Endodermal cell (in vitro differentiated cells): ENCODE results near the gene ZBTB20. TPM values are rescaled to one million over a fixed set of nuclear protein-coding genes. Genes with fewer than 3 reads are reported as not detected.

Source experiments
- DNase-seq: peaks from one replicate; pipeline ENCODE4 v3.0.0-alpha.2; 2017
- H3K27ac ChIP-seq: 2 replicates; pipeline ENCODE4 v1.5.1; 2013; ENCODE audit warnings: mild to moderate bottlenecking, low read depth, low read length, moderate library complexity
- H3K27me3 ChIP-seq: 2 replicates; pipeline ENCODE4 v1.6.1; 2013; ENCODE audit warnings: mild to moderate bottlenecking, low read length, moderate library complexity; ENCODE audit not compliant: insufficient read depth, control insufficient read depth, poor library complexity, severe bottlenecking
- H3K36me3 ChIP-seq: 2 replicates; pipeline ENCODE4 v1.7.0; 2013; ENCODE audit warnings: mild to moderate bottlenecking, low read length, moderate library complexity; ENCODE audit not compliant: control insufficient read depth, insufficient read depth
- H3K4me1 ChIP-seq: one replicate; pipeline ENCODE4 v1.7.0; 2013; ENCODE audit warnings: low read length; ENCODE audit not compliant: control insufficient read depth, insufficient read depth
- H3K4me3 ChIP-seq: 2 replicates; pipeline ENCODE4 v1.5.1; 2013; ENCODE audit warnings: mild to moderate bottlenecking, low read length, moderate library complexity
- H3K9ac ChIP-seq: 2 replicates; pipeline ENCODE4 v1.6.1; 2013; ENCODE audit warnings: mild to moderate bottlenecking, low read length, moderate library complexity; ENCODE audit not compliant: poor library complexity, severe bottlenecking; ENCODE audit errors: extremely low read depth
- H3K9me3 ChIP-seq: 2 replicates; pipeline ENCODE4 v1.6.1; 2013; ENCODE audit warnings: mild to moderate bottlenecking, low read length, moderate library complexity; ENCODE audit not compliant: control insufficient read depth
- H3K27ac Mint-ChIP-seq: 2 replicates; pipeline ENCODE4 v1.8.0; 2020; ENCODE audit warnings: mixed read lengths
- H3K27me3 Mint-ChIP-seq: 2 replicates; pipeline ENCODE4 v1.8.0; 2021; ENCODE audit warnings: mild to moderate bottlenecking, mixed read lengths; ENCODE audit not compliant: insufficient read depth
- H3K36me3 Mint-ChIP-seq: 2 replicates; pipeline ENCODE4 v1.8.0; 2020; ENCODE audit warnings: low read depth, mixed read lengths
- H3K4me1 Mint-ChIP-seq: 2 replicates; pipeline ENCODE4 v1.8.0; 2020; ENCODE audit warnings: mixed read lengths
- H3K4me3 Mint-ChIP-seq: 2 replicates; pipeline ENCODE4 v1.8.0; 2020; ENCODE audit warnings: mild to moderate bottlenecking, moderate library complexity, mixed read lengths
- H3K9me3 Mint-ChIP-seq: 2 replicates; pipeline ENCODE4 v1.8.0; 2020; ENCODE audit warnings: mild to moderate bottlenecking, mixed read lengths
- WGBS, 2 experiments: methylation state at CpG; one replicate each; pipeline versions ENCODE4 v1.1.5 to v1.1.7; 2013; ENCODE audit warnings: missing lambda C conversion rate in 2 of 2, mixed read lengths in 1 of 2; ENCODE audit not compliant: insufficient coverage in 1 of 2, insufficient read length in 1 of 2; 5-methylcytosine and 5-hydroxymethylcytosine counted together
- total RNA-seq, 2 donors: library from RNA; stranded (reverse); fragmentation: NEBNext Ultra II Directional in 1 of 2; extraction: Animal tissue kit (Norgen Biotek cat#: 25700) in 1 of 2; gene quantifications; 2 replicates in 1 of 2; 3 replicates in 1 of 2; pipeline ENCODE4 v1.2.1, GENCODE V29; 2021
- TF ChIP-seq, protein P1 (sequence below): fragments of 200-600 bp; sonication (generic); conservative IDR thresholded peaks from 2 replicates; pipeline ENCODE4 v1.5.0; 2021; ENCODE audit warnings: antibody characterized with exemption, mild to moderate bottlenecking

Gene ZBTB20
- total RNA-seq, 2 donors from 2014 or later, result 1.6 to 2.9 TPM

DNA sequence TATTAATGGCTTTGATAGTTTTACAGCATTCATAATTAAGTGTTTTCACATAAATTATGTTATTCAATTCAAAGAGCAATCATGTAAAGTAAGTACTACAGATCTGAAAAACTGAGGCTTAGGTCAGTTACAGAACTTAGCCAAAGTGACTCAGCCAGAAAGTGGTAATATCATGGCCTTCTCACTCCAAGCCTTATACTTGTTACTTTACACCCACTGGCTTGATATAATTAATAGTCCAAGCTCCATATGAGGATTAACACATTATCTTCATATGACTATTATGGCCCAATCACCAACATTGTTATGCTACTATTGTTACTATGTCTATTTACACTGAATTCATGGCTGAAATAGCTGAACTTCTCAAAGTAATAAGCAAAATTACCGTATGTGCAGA is 802.6 kb downstream of the ZBTB20 start:
- H3K4me3 Mint-ChIP-seq, result no peak overlapping the region
- H3K27ac ChIP-seq, result no peak overlapping the region
- H3K9me3 ChIP-seq, result no peaks in the 10 kb centered on the region
- no peaks in the 10 kb centered on the region for H3K4me1 ChIP-seq
- H3K27me3 Mint-ChIP-seq, result no peaks in the 10 kb centered on the region
- no peaks in the 10 kb centered on the region for H3K36me3 Mint-ChIP-seq
- H3K4me1 Mint-ChIP-seq, result peaks cover 4% of the 10 kb centered on the region
- TF ChIP-seq, protein P1, sequence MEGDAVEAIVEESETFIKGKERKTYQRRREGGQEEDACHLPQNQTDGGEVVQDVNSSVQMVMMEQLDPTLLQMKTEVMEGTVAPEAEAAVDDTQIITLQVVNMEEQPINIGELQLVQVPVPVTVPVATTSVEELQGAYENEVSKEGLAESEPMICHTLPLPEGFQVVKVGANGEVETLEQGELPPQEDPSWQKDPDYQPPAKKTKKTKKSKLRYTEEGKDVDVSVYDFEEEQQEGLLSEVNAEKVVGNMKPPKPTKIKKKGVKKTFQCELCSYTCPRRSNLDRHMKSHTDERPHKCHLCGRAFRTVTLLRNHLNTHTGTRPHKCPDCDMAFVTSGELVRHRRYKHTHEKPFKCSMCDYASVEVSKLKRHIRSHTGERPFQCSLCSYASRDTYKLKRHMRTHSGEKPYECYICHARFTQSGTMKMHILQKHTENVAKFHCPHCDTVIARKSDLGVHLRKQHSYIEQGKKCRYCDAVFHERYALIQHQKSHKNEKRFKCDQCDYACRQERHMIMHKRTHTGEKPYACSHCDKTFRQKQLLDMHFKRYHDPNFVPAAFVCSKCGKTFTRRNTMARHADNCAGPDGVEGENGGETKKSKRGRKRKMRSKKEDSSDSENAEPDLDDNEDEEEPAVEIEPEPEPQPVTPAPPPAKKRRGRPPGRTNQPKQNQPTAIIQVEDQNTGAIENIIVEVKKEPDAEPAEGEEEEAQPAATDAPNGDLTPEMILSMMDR, result no peak
- 88 to 100% methylated on average over 1 of the region's 1 CpG for whole genome bisulfite sequencing, 2 experiments
- DNase-seq, result no peak
- H3K27ac Mint-ChIP-seq, result no peak overlapping the region
- no peak overlapping the region for H3K9ac ChIP-seq
- no peak overlapping the region for H3K4me3 ChIP-seq
- no peaks in the 10 kb centered on the region for H3K36me3 ChIP-seq
- H3K27me3 ChIP-seq, result no peaks in the 10 kb centered on the region
- H3K9me3 Mint-ChIP-seq, result no peaks in the 10 kb centered on the region

DNA sequence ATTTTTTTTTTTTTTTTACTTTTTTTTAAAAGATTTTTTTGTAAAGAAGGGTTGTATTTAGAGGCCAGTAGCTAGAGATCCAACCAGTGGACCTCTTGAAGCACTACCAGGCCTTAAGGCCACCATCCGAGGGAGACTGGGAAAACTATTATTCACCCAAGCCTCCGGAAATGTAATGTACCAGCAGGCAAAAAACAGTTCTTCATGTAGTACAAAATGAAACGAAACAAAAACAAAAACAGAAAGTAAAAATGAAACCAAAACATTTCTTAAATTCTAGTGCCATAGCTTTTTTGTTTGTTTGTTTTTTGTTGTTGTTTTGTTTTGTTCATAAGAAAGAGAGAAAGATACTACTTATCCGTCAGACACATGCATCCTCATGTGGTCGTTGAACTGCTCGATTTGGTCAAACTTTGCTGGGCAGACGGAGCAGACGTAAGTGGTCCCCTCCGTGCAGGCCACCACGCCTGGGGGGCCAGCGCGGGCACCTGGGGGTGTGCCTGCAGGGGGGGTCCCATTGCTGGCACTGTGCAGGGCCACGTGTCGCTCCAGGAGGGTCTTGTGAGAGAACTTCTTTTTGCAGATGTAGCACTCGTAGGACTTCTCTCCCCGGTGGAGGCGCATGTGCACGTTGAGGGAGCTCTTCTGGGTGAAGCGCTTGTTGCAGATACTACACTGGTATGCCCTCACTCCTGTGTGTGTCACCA is 808.3 kb downstream of the ZBTB20 start:
- Histone ChIP-seq H3K36me3 (no peaks in the 10 kb centered on the region), H3K9me3 (no peaks in the 10 kb centered on the region), H3K4me3 (no peak overlapping the region), H3K27ac (no peak overlapping the region), H3K4me1 (no peaks in the 10 kb centered on the region), H3K9ac (no peak overlapping the region), H3K27me3 (no peaks in the 10 kb centered on the region)
- Mint-ChIP-seq H3K27me3 (no peaks in the 10 kb centered on the region), H3K4me1 (no peaks in the 10 kb centered on the region), H3K4me3 (no peak overlapping the region), H3K27ac (no peak overlapping the region), H3K36me3 (no peaks in the 10 kb centered on the region), H3K9me3 (no peaks in the 10 kb centered on the region)
- no peak for DNase-seq
- TF ChIP-seq, protein P1, result no peak
- WGBS, 2 experiments, result 94 to 96% methylated on average over 13 to 19 of the region's 19 CpGs

DNA sequence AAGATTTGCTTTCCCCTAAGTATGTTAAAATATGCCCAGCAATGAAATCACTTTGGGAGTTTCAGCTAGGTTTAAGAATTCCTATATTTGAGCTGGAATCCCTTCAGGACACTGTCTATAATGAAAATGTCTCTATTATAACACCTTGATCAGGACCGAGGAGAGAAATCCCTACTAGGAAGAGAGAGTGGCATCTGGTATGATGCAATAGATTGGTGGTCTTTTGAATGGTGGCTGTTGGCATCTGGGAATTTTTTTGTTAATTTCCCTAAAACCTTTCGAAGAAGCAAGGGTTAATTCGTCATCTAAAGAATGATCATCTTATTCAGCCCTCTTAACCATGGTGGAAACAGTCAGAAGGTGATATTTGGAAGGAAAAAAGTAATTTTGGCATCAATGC is 810.2 kb downstream of the ZBTB20 start:
- Mint-ChIP-seq H3K4me1 (no peaks in the 10 kb centered on the region), H3K4me3 (no peak overlapping the region), H3K9me3 (no peaks in the 10 kb centered on the region), H3K27me3 (no peaks in the 10 kb centered on the region), H3K27ac (no peak overlapping the region), H3K36me3 (no peaks in the 10 kb centered on the region)
- no peaks in the 10 kb centered on the region for H3K9me3 ChIP-seq
- H3K4me1 ChIP-seq, result no peaks in the 10 kb centered on the region
- TF ChIP-seq, protein P1, result no peak
- no peak overlapping the region for H3K27ac ChIP-seq
- no peak overlapping the region for H3K4me3 ChIP-seq
- H3K9ac ChIP-seq, result no peak overlapping the region
- H3K27me3 ChIP-seq, result no peaks in the 10 kb centered on the region
- no peak for DNase-seq
- WGBS, 2 experiments, result 83% methylated on average over 3 of the region's 3 CpGs; no CpG with 5 or more reads in 1 of the 2 experiments
- H3K36me3 ChIP-seq, result no peaks in the 10 kb centered on the region
